Loucy (cell line): ENCODE data around the gene LPIN1.

Source experiments
- H2AFZ ChIP-seq: fragments of 200-600 bp; sonication (generic); 2 replicates; pipeline ENCODE4 v1.6.0; 2016; ENCODE audit warnings: antibody characterized with exemption, mild to moderate bottlenecking, low read length, moderate library complexity
- H3F3A ChIP-seq: fragments of 200-600 bp; 2 replicates; pipeline ENCODE4 v1.6.0; 2016; ENCODE audit warnings: antibody characterized with exemption, low read depth, mild to moderate bottlenecking
- H3K27me3 ChIP-seq: fragments of 200-600 bp; sonication (generic); 2 replicates; pipeline ENCODE4 v1.6.1; 2014; ENCODE audit warnings: low read length, mild to moderate bottlenecking; ENCODE audit not compliant: insufficient read depth, poor library complexity, severe bottlenecking
- H3K36me3 ChIP-seq: fragments of 200-600 bp; sonication (generic); 2 replicates; pipeline ENCODE4 v1.6.1; 2016; ENCODE audit warnings: low read length; ENCODE audit not compliant: insufficient read depth
- H3K4me1 ChIP-seq: fragments of 200-600 bp; sonication (generic); 2 replicates; pipeline ENCODE4 v1.5.1; 2014; ENCODE audit warnings: low read length, mild to moderate bottlenecking; ENCODE audit not compliant: insufficient read depth, poor library complexity, severe bottlenecking
- H3K4me2 ChIP-seq: fragments of 200-600 bp; sonication (generic); 2 replicates; pipeline ENCODE4 v1.6.0; 2014; ENCODE audit warnings: antibody characterized with exemption, low read length, low read depth, mild to moderate bottlenecking; ENCODE audit not compliant: poor library complexity, severe bottlenecking
- H3K4me3 ChIP-seq: fragments of 200-600 bp; sonication (generic); 2 replicates; pipeline ENCODE4 v1.5.1; 2014; ENCODE audit warnings: low read length, mild to moderate bottlenecking, mixed read lengths; ENCODE audit not compliant: poor library complexity, severe bottlenecking
- H3K79me2 ChIP-seq: fragments of 200-600 bp; sonication (generic); 2 replicates; pipeline ENCODE4 v1.6.1; 2014; ENCODE audit warnings: low read length; ENCODE audit not compliant: insufficient read depth
- H3K9ac ChIP-seq: fragments of 200-600 bp; sonication (generic); 2 replicates; pipeline ENCODE4 v1.6.0; 2014; ENCODE audit warnings: mild to moderate bottlenecking, low read depth, low read length, moderate library complexity; ENCODE audit not compliant: poor library complexity, severe bottlenecking
- H3K9me2 ChIP-seq: fragments of 200-600 bp; sonication (generic); replicated peaks from 2 replicates; pipeline ENCODE4 v1.6.1; 2016; ENCODE audit warnings: low read depth, low read length, mixed read lengths
- H3K9me3 ChIP-seq: fragments of 200-600 bp; sonication (generic); 2 replicates; pipeline ENCODE4 v1.6.1; 2014; ENCODE audit warnings: mild to moderate bottlenecking, antibody characterized with exemption, low read length, low read depth; ENCODE audit not compliant: insufficient read depth
- H4K20me1 ChIP-seq: fragments of 200-600 bp; sonication (generic); 2 replicates; pipeline ENCODE4 v1.6.0; 2014; ENCODE audit warnings: antibody characterized with exemption, low read length, mild to moderate bottlenecking; ENCODE audit not compliant: insufficient read depth, poor library complexity, severe bottlenecking
- EZH2phosphoT487 ChIP-seq: fragments of 200-600 bp; IDR thresholded peaks from 2 replicates; pipeline ENCODE4 v1.6.1; 2018; ENCODE audit warnings: antibody characterized with exemption, mild to moderate bottlenecking, moderate library complexity, borderline replicate concordance
- TF ChIP-seq, protein P1 (sequence below): fragments of 200-600 bp; sonication (generic); conservative IDR thresholded peaks from 2 replicates; pipeline ENCODE4 v1.5.1; 2014; ENCODE audit warnings: mild to moderate bottlenecking, antibody characterized with exemption, low read length

Gene LPIN1

DNA sequence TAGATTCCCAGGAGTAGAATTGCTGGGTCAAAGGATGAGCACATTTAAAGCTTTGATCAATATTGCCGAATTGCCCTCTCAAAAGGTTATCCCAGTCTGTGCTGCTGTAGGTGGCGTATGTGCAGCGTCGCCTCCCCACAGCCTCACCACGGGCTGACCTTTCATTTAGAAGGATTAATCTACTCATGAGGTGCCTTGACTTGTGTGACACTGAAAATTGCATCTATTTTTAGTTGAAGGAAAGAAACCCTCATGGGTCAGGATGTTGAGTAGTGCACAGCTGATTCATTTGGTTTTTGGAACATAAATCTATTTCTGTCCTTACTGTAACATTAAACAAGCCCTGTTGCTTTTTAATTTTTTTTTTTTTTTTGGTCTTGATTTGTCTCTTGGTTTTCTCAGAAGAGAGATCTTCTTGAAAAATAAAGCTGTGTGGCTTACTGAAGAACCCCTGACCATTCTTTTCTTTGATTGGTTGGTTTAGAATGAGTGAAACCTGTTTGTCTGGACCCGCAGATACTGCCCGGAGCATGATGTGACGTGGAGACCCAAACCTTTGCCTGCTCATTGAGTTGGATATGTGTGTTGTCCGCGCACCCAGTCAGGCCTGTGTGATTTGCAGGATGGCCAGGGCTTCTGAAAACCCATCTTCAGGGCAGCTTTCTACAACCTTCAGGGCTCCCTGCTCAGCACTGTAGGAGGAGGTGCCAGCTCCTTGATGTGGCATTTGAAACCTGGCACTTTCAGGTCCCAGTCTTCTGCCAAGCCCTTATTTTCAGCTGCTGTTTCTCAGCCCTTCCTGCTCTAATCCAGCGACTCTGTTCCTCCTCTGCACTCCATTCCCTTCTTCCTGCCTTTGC, 61.0 kb downstream of the LPIN1 start:
- no peak overlapping the region for H3K9ac ChIP-seq
- no peaks in the 10 kb centered on the region for H3K4me1 ChIP-seq
- no peaks in the 10 kb centered on the region for H4K20me1 ChIP-seq
- no peak overlapping the region for H3K4me3 ChIP-seq
- no peaks in the 10 kb centered on the region for H3F3A ChIP-seq
- no peaks in the 10 kb centered on the region for H3K9me2 ChIP-seq
- peaks cover 60% of the 10 kb centered on the region for H3K36me3 ChIP-seq
- H2AFZ ChIP-seq: no peak overlapping the region
- H3K9me3 ChIP-seq: no peaks in the 10 kb centered on the region
- no peaks in the 10 kb centered on the region for H3K27me3 ChIP-seq
- H3K79me2 ChIP-seq: no peaks in the 10 kb centered on the region
- H3K4me2 ChIP-seq: no peak overlapping the region
- no peak for TF ChIP-seq EZH2phosphoT487
- TF ChIP-seq, protein P1, sequence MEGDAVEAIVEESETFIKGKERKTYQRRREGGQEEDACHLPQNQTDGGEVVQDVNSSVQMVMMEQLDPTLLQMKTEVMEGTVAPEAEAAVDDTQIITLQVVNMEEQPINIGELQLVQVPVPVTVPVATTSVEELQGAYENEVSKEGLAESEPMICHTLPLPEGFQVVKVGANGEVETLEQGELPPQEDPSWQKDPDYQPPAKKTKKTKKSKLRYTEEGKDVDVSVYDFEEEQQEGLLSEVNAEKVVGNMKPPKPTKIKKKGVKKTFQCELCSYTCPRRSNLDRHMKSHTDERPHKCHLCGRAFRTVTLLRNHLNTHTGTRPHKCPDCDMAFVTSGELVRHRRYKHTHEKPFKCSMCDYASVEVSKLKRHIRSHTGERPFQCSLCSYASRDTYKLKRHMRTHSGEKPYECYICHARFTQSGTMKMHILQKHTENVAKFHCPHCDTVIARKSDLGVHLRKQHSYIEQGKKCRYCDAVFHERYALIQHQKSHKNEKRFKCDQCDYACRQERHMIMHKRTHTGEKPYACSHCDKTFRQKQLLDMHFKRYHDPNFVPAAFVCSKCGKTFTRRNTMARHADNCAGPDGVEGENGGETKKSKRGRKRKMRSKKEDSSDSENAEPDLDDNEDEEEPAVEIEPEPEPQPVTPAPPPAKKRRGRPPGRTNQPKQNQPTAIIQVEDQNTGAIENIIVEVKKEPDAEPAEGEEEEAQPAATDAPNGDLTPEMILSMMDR: no peak

DNA sequence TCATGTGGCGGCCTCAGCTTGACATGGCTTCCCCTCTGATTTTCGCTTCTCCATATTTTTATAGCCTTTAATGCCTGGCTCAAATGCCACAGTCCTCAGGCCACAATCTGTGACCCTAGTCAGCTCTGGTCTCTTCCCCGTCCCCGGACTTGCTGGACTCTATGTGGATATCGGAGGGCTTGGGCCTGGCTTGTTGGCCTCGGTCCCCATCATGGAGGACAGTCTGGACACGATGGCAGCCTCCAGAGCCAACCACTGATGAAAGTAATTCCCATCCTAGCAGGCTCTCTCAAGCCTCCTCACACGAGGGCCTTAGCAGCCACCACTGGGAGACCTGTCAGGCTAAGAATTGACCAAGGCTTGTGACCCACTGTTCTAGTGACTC, 61.6 kb downstream of the LPIN1 start:
- Histone ChIP-seq H3K9me2 (no peaks in the 10 kb centered on the region), H3K9ac (no peak overlapping the region), H3K4me1 (no peaks in the 10 kb centered on the region), H3K27me3 (no peaks in the 10 kb centered on the region), H3F3A (no peaks in the 10 kb centered on the region), H3K4me2 (no peak overlapping the region), H4K20me1 (no peaks in the 10 kb centered on the region), H3K4me3 (no peak overlapping the region), H3K79me2 (no peaks in the 10 kb centered on the region), H2AFZ (no peak overlapping the region), H3K36me3 (peaks cover 62% of the 10 kb centered on the region), H3K9me3 (no peaks in the 10 kb centered on the region)
- no peak for TF ChIP-seq EZH2phosphoT487
- TF ChIP-seq, protein P1: no peak

DNA sequence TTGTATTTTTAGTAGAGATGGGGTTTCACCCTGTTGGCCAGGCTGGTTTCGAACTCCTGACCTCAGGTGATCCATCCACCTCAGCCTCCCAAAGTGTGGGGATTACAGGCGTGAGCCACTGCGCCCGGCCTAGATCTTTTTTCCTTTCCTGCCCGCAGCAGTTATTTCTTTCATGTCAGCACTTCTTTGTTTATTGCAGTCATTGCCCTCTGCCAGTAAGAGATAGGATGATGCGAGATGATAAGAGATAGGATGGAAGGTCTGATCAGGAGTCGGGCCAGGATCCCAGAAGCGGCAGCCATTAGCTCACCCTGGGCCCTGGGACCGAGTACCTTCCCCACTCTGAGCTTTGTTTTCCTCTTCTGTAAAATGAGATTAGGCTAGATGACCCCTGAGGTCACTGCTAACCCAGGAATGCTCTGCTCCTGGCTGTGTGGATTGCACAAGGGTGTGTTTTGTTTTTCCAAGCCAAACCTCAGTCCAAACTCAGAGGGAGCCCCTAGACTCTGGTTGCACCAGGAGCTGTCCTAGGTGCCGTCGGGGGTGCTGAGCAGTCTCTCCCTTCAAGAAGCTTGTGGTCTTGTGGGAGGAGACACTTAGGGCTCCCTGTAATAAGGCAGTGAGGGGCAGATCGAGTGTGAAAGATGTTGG, 63.3 kb downstream of the LPIN1 start:
- TF ChIP-seq, protein P1: no peak
- no peak for TF ChIP-seq EZH2phosphoT487
- H3K27me3 ChIP-seq: no peaks in the 10 kb centered on the region
- no peak overlapping the region for H3K4me2 ChIP-seq
- no peak overlapping the region for H2AFZ ChIP-seq
- H3K79me2 ChIP-seq: no peaks in the 10 kb centered on the region
- no peak overlapping the region for H3K4me3 ChIP-seq
- no peaks in the 10 kb centered on the region for H3K9me2 ChIP-seq
- H3K9me3 ChIP-seq: no peaks in the 10 kb centered on the region
- H3K4me1 ChIP-seq: no peaks in the 10 kb centered on the region
- H4K20me1 ChIP-seq: no peaks in the 10 kb centered on the region
- H3K9ac ChIP-seq: no peak overlapping the region
- H3F3A ChIP-seq: no peaks in the 10 kb centered on the region
- peaks cover 45% of the 10 kb centered on the region for H3K36me3 ChIP-seq
